Ishikawa (cell line): ENCODE data around the gene KBTBD7.

Experiments
- CEBPB ChIP-seq: IDR thresholded peaks from 2 replicates; pipeline ENCODE4 v1.6.1; 2012
- CREB1 ChIP-seq: IDR thresholded peaks from 2 replicates; pipeline ENCODE4 v1.6.1; 2012; ENCODE audit warnings: low read depth
- EGR1 ChIP-seq: IDR thresholded peaks from 2 replicates; pipeline ENCODE4 v1.6.1; 2012
- EP300 ChIP-seq: IDR thresholded peaks from 2 replicates; pipeline ENCODE4 v1.6.1; 2012; ENCODE audit warnings: borderline replicate concordance
- FOXM1 ChIP-seq: IDR thresholded peaks from 2 replicates; pipeline ENCODE4 v1.6.1; 2012; ENCODE audit warnings: low read depth, borderline replicate concordance
- MAX ChIP-seq: IDR thresholded peaks from 2 replicates; pipeline ENCODE4 v1.6.1; 2012
- NFIC ChIP-seq: IDR thresholded peaks from 2 replicates; pipeline ENCODE4 v1.6.1; 2012
- RAD21 ChIP-seq: IDR thresholded peaks from 2 replicates; pipeline ENCODE4 v1.6.1; 2012; ENCODE audit warnings: low read depth
- REST ChIP-seq: IDR thresholded peaks from 2 replicates; pipeline ENCODE4 v1.6.1; 2012; ENCODE audit warnings: low read depth, mild to moderate bottlenecking
- TAF1 ChIP-seq: IDR thresholded peaks from 2 replicates; pipeline ENCODE4 v1.6.1; 2012; ENCODE audit warnings: low read depth, mild to moderate bottlenecking
- TCF12 ChIP-seq: IDR thresholded peaks from 2 replicates; pipeline ENCODE4 v1.6.1; 2012; ENCODE audit warnings: low read depth
- TEAD4 ChIP-seq: IDR thresholded peaks from 2 replicates; pipeline ENCODE4 v1.6.1; 2012
- USF1 ChIP-seq: IDR thresholded peaks from 2 replicates; pipeline ENCODE4 v1.6.1; 2012
- YY1 ChIP-seq: IDR thresholded peaks from 2 replicates; pipeline ENCODE4 v1.6.1; 2012; ENCODE audit warnings: low read depth
- ZBTB7A ChIP-seq: IDR thresholded peaks from 2 replicates; pipeline ENCODE4 v1.6.1; 2012; ENCODE audit warnings: low read depth

The KBTBD7 gene

GRCh38 chr13:41178040-41178439 lies 16.3 kb downstream of the KBTBD7 start:
- TF ChIP-seq EP300 (no peak), NFIC (no peak), TAF1 (no peak), RAD21 (no peak), TEAD4 (no peak), FOXM1 (no peak), CEBPB (no peak), CREB1 (no peak), REST (no peak), YY1 (no peak), USF1 (no peak), EGR1 (no peak), TCF12 (no peak), ZBTB7A (no peak), MAX (no peak)

- TF ChIP-seq TCF12 (no peak), CEBPB (no peak), NFIC (no peak), FOXM1 (no peak), MAX (no peak), YY1 (no peak), EGR1 (no peak), CREB1 (no peak), USF1 (no peak), REST (no peak), RAD21 (no peak), TAF1 (no peak), ZBTB7A (no peak), EP300 (no peak), TEAD4 (no peak)
These were observed 16.8 kb downstream of the KBTBD7 start for GRCh38 chr13:41177616-41178015.

GRCh38 chr13:41162151-41162550 lies 32.2 kb downstream of the KBTBD7 start:
- no peak for TF ChIP-seq FOXM1

GRCh38 chr13:41159174-41159573 lies 35.2 kb downstream of the KBTBD7 start:
- TF ChIP-seq MAX (no peak), YY1 (no peak), TEAD4 (no peak), ZBTB7A (no peak), TCF12 (no peak), CREB1 (no peak), NFIC (no peak), REST (no peak), RAD21 (no peak), CEBPB (no peak), TAF1 (no peak), EGR1 (no peak), EP300 (no peak), FOXM1 (no peak), USF1 (no peak)
